ENCODE results near the gene CDC73.

- TF ChIP-seq CTCF (IDR thresholded peaks at IDR 0.05; ENCODE audit: insufficient read depth, low read length, poor library complexity, severe bottlenecking), result no peak
- no peak for TF ChIP-seq EZH2phosphoT487 (conservative IDR thresholded peaks at IDR 0.05; ENCODE audit: low read length)
These were observed 20.6 kb downstream of the CDC73 start for GRCh38 chr1:193142409-193142808.

All from SU-DHL-6 (cell line).